HG03457 (cell line): ENCODE data around the gene NEU1.
"Not testable (repeated sequence)": the region's sequence is repeated elsewhere in the genome, so short reads cannot be mapped to it uniquely, and the experiment has no call there.

ENCODE experiments used
- ATAC-seq: cut with Tn5 transposase; IDR thresholded peaks from one replicate; pipeline ENCODE4 v1.9.1; 2021; ENCODE audit warnings: moderate number of reproducible peaks; ENCODE audit not compliant: unreplicated experiment

NEU1 gene

GRCh38 chr6:31862344-31863235 is at the start of gene NEU1:
NEU1 (minus strand) TSS chr6:31862821; CDS start chr6:31862776, 45 bp downstream.
- peak; percentile 82 for ATAC-seq

- ATAC-seq: no peak
Observed at GRCh38 chr6:31911826-31912585, 49.4 kb upstream of the NEU1 start.

- not testable (repeated sequence) for ATAC-seq
Observed at GRCh38 chr6:31909298-31909697, 46.7 kb upstream of the NEU1 start.

GRCh38 chr6:31908791-31909190 is 46.2 kb upstream of the NEU1 start:
- peak; percentile 60 for ATAC-seq

- not testable (repeated sequence) for ATAC-seq
Observed at GRCh38 chr6:31908255-31908654, 45.6 kb upstream of the NEU1 start.

- no peak for ATAC-seq
Observed at GRCh38 chr6:31907158-31907813, 44.7 kb upstream of the NEU1 start.

- not testable (repeated sequence) for ATAC-seq
Observed at GRCh38 chr6:31906727-31907126, 44.1 kb upstream of the NEU1 start.

- ATAC-seq: no peak
Observed at GRCh38 chr6:31906122-31906521, 43.5 kb upstream of the NEU1 start.

GRCh38 chr6:31905041-31905440 is 42.4 kb upstream of the NEU1 start:
- no peak for ATAC-seq

GRCh38 chr6:31903957-31904356 is 41.3 kb upstream of the NEU1 start:
- no peak for ATAC-seq

GRCh38 chr6:31901953-31902643 is 39.5 kb upstream of the NEU1 start, which contains the start of gene ZBTB12:
ZBTB12 (minus strand) TSS chr6:31902086; CDS start chr6:31901305, 781 bp downstream.
- ATAC-seq: peak; percentile 32

GRCh38 chr6:31901415-31901952 is 38.9 kb upstream of the NEU1 start:
- ATAC-seq: no peak

- ATAC-seq: no peak
Observed at GRCh38 chr6:31900917-31901414, 38.3 kb upstream of the NEU1 start.

GRCh38 chr6:31899882-31900722 is 37.5 kb upstream of the NEU1 start:
- ATAC-seq: no peak

GRCh38 chr6:31899215-31899614 is 36.6 kb upstream of the NEU1 start:
- no peak for ATAC-seq

GRCh38 chr6:31898383-31899011 is 35.9 kb upstream of the NEU1 start:
- no peak for ATAC-seq

- ATAC-seq: no peak
Observed at GRCh38 chr6:31897612-31898382, 35.2 kb upstream of the NEU1 start, which contains the start of gene EHMT2. EHMT2 (minus strand) TSS chr6:31897698; CDS start chr6:31897677, 21 bp downstream.
